ENCODE data around the gene RMI2.
A peak's percentile ranks its signal among the peaks of the same experiment; 100 is the strongest.

DNA sequence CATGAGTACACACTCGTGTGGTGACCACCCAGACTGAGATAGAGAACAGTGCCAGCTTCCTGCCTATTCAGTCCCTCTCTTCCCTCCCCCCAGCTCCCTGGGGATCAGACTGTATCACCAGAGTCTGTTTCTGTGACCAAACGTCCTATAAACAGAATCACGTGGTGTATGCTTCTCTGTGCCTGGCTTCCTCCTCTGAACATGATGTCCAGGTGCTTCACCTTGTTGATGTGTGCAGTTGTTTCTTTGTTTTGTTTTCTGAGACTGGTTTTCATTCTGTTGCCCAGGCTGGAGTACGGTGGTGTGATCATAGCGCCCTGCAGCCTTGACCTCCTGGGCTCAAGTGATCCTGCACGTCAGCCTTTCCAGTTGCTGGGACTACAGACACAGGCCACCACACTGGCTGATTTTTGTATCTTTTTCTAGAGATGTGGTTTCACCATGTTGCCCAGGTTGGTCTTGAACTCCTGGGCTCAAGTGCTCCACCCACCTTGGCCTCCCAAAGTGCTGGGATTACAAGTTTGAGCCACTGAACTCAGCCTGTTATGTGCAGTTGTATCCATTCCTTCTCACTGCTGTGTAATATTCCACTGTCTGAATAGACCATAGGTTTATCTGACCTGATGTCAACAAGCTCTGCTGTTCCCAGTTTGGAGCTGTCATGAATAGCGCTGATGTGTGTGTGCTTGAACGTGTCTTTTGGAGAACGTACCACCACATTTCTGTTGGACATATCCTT lies 35.2 kb upstream of the RMI2 start:
- TF ChIP-seq CTCF (IDR thresholded peaks at IDR 0.05; ENCODE audit: low read depth, low read length, missing input control) (no peak), TAF1 (conservative IDR thresholded peaks at IDR 0.05) (no peak), RAD21 (IDR thresholded peaks at IDR 0.05) (no peak), JUND (IDR thresholded peaks at IDR 0.05) (no peak), MAX (IDR thresholded peaks at IDR 0.05) (no peak), HNF4G (IDR thresholded peaks at IDR 0.05) (no peak), RXRA (IDR thresholded peaks at IDR 0.05) (peak in 1 of 2 donors; percentile 44), YY1 (IDR thresholded peaks at IDR 0.05) (no peak)

Data from liver (tissue), 3 donors.